Brain microvascular endothelial cell (primary cell): ENCODE results near the gene BOK.
"Not testable (repeated sequence)": the region's sequence is repeated elsewhere in the genome, so short reads cannot be mapped to it uniquely, and the experiment has no call there.

Experiments
- DNase-seq: peaks from one replicate; pipeline ENCODE4 v3.0.0-alpha.2; 2020
- H3K27ac ChIP-seq: fragments of 250-450 bp; sonication (Bioruptor Pico); 2 replicates; pipeline ENCODE4 v1.5.1; 2020; ENCODE audit warnings: mild to moderate bottlenecking, moderate library complexity
- H3K27me3 ChIP-seq: fragments of 250-450 bp; sonication (Bioruptor Pico); replicated peaks from 2 replicates; pipeline ENCODE4 v1.5.1; 2020; ENCODE audit warnings: mild to moderate bottlenecking
- H3K36me3 ChIP-seq: fragments of 250-450 bp; sonication (Bioruptor Pico); replicated peaks from 2 replicates; pipeline ENCODE4 v1.5.1; 2020; ENCODE audit warnings: mild to moderate bottlenecking
- H3K4me3 ChIP-seq: 2 replicates; pipeline ENCODE4 v1.5.1; 2011; ENCODE audit warnings: low read depth, mild to moderate bottlenecking, control low read depth, low read length, moderate library complexity
- in situ Hi-C: cut with HindIII; loops from 2 replicates; pipeline ENCODE4 v1.10.0; 2017; ENCODE audit warnings: low sequenced_read_pairs, low pct_ligation_motif_present
- TF ChIP-seq, protein P1 (sequence below): IDR thresholded peaks from 2 replicates; pipeline ENCODE4 v1.5.1; 2011; ENCODE audit warnings: low read depth, mild to moderate bottlenecking, moderate library complexity, low read length, control low read depth, inconsistent platforms; ENCODE audit errors: missing control alignments

The BOK gene

DNA sequence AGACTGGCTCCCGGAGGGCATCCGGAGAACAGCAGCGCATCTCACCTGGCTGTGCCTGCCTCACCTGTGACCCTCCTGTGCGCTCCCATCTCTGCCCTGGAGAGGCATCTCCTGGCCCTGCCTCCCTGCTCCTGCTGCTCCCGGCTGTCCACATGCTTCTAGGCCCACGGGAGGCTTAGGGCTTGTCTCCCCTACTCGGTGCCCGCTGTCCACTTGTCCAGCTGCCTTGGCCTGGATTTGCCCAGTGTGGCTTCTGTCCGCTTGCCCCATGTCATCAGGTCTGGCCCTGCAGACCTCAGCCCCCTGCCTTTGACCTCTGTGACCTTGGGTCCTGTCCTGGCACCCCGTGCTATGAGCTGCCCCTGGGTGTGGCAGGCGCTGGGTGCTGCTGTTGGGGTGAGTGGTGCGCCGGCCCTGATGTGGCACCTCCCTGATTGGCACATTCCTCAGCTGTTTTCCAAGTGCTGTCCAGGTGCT lies 4.5 kb downstream of the BOK start:
- DNase-seq, result no peak
- no peak overlapping the region for H3K27ac ChIP-seq
- H3K4me3 ChIP-seq, result no peak overlapping the region
- in situ Hi-C loops, result no loop called here
- TF ChIP-seq, protein P1, sequence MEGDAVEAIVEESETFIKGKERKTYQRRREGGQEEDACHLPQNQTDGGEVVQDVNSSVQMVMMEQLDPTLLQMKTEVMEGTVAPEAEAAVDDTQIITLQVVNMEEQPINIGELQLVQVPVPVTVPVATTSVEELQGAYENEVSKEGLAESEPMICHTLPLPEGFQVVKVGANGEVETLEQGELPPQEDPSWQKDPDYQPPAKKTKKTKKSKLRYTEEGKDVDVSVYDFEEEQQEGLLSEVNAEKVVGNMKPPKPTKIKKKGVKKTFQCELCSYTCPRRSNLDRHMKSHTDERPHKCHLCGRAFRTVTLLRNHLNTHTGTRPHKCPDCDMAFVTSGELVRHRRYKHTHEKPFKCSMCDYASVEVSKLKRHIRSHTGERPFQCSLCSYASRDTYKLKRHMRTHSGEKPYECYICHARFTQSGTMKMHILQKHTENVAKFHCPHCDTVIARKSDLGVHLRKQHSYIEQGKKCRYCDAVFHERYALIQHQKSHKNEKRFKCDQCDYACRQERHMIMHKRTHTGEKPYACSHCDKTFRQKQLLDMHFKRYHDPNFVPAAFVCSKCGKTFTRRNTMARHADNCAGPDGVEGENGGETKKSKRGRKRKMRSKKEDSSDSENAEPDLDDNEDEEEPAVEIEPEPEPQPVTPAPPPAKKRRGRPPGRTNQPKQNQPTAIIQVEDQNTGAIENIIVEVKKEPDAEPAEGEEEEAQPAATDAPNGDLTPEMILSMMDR, result no peak
- peaks cover 10% of the 10 kb centered on the region for H3K36me3 ChIP-seq
- no peaks in the 10 kb centered on the region for H3K27me3 ChIP-seq

DNA sequence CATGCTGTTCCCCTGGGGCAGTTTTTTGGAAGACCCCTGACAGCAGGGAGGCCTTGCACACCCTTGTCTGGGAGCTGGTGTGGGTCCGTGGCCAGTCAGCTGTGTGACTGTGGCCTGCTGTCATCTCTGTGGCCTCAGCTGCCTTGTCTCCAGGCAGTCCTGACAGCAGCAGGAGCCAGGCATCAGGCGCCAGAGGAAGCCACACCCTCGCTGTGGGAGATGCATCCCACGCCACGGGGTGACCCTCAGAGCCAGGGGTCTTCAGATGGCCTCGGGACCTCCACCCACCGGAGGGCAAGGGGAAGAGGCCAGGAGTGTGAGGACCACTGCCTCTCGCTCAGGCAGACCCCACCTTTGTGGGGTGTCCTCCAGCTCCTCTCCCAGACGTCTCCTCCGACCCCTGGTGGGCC lies 5.0 kb downstream of the BOK start:
- Histone ChIP-seq H3K36me3 (peaks cover 10% of the 10 kb centered on the region), H3K27me3 (no peaks in the 10 kb centered on the region), H3K4me3 (no peak overlapping the region), H3K27ac (no peak overlapping the region)
- no peak for DNase-seq
- TF ChIP-seq, protein P1, result no peak
- in situ Hi-C loops, result no loop called here

- Histone ChIP-seq H3K4me3 (no peak overlapping the region), H3K27me3 (no peaks in the 10 kb centered on the region), H3K36me3 (peaks cover 10% of the 10 kb centered on the region), H3K27ac (no peak overlapping the region)
- in situ Hi-C loops, result no loop called here
- TF ChIP-seq, protein P1, result no peak
- no peak for DNase-seq
Measured at GRCh38 chr2:241563981-241564595, 5.5 kb downstream of the BOK start.

- TF ChIP-seq, protein P1, result no peak
- H3K27ac ChIP-seq, result no peak overlapping the region
- H3K36me3 ChIP-seq, result peaks cover 10% of the 10 kb centered on the region
- no peak for DNase-seq
- no peaks in the 10 kb centered on the region for H3K27me3 ChIP-seq
- H3K4me3 ChIP-seq, result no peak overlapping the region
- in situ Hi-C loops, result no loop called here
Measured at GRCh38 chr2:241564596-241565410, 6.3 kb downstream of the BOK start.

DNA sequence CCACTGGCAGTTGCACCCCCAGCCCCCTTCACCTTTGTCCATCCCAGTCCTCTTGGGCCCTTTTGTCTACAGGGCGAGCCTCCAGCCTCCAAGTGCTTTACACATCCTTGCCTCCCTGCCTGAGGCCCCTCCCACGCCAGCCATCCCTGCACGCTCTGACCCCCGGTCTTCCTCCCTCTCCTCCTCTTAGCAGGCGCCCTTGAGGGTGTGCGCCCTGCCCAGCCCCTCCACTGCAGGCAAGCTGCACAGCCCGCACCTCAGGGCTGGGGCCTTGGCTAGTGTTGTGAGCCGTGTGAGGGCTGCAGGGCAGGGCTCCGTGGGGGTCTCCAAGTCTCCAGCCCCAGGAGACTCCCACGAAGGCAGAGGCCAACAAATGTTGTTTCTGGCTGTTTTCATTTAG lies 6.9 kb downstream of the BOK start:
- in situ Hi-C loops, result no loop called here
- H3K27me3 ChIP-seq, result no peaks in the 10 kb centered on the region
- no peak overlapping the region for H3K27ac ChIP-seq
- DNase-seq, result no peak
- no peak overlapping the region for H3K4me3 ChIP-seq
- peaks cover 10% of the 10 kb centered on the region for H3K36me3 ChIP-seq
- TF ChIP-seq, protein P1, result no peak

DNA sequence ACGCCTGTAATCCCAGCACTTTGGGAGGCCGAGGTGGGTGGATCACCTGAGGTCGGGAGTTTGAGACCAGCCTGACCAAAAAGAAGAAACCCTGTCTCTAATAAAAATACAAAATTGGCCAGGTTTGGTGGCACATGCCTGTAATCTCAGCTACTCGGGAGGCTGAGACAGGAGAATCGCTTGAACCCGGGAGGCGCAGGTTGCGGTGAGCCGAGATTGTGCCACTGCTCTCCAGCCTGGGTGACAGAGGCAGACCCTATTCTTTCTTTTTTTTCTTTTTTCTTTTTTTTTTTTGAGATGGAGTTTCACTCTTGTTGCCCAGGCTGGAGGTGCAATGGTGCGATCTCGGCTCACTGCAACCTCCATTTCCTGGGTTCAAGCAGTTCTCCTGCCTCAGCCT lies 7.5 kb downstream of the BOK start:
- in situ Hi-C loops, H3K4me3 ChIP-seq: not testable (repeated sequence)
- H3K36me3 ChIP-seq, result peaks cover 10% of the 10 kb centered on the region

More for the DNA sequence above, 7.5 kb downstream of the BOK start:
- not testable (repeated sequence) for DNase-seq, H3K27me3 ChIP-seq, H3K27ac ChIP-seq
